ENCODE measurements around the gene MRPL33.
"Not testable (repeated sequence)": the region's sequence is repeated elsewhere in the genome, so short reads cannot be mapped to it uniquely, and the experiment has no call there.

Gene MRPL33

DNA sequence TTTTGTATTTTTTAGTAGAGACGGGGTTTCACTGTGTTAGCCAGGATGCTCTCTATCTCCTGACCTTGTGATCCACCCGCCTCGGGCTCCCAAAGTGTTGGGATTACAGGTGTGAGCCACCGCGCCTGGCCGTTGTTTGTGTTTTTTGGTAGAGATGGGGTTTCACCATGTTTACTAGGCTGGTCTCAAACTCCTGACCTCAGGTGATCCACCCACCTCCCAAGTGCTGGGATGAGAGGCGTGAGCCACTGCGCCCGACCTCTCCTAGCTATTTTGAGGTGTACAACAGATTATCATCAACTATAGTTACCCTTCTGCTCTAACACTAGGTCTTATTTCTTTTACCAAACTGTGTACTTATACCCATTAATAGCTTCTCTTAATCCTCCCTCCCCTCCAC, 28.9 kb upstream of the MRPL33 start:
- DNase-seq = no peak

DNA sequence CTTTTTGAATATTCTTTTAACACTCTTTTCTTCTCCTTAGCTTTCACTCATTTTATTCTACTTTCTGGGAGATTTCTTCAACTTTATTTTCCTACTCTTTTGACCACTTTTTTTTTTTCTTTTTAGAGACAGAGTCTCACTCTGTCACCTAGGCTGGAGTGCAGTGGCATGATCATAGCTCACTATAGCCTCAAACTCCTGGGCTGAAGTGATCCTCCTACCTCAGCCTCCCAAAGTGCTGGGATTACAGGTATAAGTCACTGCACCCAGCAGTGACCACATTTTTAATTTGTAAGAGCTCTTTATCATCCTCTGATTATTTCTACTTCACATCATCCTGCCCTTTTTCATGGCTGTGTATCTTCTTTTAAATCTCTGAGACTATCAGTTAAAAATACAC, 26.0 kb upstream of the MRPL33 start:
- not testable (repeated sequence) for DNase-seq

GRCh38 chr2:27746325-27746724, 25.2 kb upstream of the MRPL33 start:
- DNase-seq = no peak

DNA sequence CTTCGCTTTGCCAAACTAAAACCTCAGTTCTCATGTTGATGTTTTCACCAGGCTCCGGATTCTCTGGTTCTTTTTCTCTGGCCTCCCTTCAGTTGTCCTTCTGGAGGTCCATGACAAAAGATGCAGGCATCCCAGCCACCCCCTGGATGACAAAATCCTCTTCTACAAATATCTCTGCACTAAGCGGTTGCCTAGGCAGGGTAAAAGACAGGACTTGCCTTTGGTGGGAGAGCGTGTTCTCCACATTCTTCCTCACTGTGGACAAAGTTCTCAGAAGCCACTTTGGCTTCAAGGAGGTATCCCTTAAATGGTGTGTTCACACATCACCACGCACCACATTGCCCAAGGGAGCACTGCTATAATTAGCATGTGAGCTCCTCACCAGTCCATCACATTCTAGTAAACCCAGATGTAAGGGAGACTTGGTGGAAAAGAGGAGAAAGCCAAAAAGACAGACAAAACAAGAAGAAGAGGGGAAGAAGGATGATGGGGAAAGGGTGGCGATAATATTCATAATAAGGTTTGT, 23.6 kb upstream of the MRPL33 start:
- DNase-seq = no peak

DNA sequence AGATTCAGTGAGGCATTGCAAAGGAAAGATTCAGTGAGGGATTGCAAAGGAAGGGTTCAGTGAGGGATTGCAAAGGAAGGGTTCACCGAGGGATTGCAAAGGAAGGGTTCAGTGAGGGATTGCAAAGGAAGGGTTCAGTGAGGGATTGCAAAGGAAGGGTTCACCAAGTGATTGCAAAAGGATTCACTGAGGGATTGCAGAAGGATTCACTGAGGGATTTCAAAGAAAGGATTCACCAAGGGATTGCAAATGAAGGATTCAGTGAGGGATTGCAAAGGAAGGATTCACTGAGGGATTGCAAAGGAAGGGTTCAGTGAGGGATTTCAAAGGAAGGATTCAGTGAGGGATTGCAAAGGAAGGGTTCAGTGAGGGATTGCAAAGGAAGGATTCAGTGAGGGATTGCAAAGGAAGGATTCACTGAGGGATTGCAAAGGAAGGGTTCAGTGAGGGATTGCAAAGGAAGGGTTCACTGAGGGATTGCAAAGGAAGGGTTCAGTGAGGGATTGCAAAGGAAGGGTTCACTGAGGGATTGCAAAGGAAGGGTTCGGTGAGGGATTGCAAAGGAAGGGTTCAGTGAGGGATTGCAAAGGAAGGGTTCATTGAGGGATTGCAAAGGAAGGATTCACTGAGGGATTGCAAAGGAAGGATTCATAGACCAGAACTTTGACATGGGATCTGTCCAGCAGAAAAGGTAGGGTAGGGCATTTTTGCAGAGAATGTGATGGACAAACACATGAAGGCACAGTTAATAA, 22.5 kb upstream of the MRPL33 start:
- DNase-seq = not testable (repeated sequence)

DNA sequence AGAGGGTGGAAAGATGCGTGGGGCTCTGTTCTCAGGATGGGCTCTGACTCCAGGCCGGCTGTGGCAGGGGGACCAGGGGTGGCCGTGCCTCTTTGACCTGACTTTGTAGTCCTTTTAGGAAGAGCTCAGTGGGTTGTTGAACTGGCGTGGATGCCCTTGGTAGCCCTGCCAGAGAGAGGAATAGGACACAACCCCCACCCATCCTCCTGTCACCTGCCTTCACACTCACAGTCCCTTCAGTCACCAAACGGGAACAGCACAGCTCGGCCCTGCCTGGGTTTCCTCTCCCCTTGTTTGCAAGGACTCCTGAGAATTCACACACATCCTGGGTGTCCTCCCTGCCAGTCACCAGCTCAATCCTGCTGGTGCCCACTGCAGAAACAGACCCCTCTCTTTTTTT, 20.1 kb upstream of the MRPL33 start:
- DNase-seq = no peak

DNA sequence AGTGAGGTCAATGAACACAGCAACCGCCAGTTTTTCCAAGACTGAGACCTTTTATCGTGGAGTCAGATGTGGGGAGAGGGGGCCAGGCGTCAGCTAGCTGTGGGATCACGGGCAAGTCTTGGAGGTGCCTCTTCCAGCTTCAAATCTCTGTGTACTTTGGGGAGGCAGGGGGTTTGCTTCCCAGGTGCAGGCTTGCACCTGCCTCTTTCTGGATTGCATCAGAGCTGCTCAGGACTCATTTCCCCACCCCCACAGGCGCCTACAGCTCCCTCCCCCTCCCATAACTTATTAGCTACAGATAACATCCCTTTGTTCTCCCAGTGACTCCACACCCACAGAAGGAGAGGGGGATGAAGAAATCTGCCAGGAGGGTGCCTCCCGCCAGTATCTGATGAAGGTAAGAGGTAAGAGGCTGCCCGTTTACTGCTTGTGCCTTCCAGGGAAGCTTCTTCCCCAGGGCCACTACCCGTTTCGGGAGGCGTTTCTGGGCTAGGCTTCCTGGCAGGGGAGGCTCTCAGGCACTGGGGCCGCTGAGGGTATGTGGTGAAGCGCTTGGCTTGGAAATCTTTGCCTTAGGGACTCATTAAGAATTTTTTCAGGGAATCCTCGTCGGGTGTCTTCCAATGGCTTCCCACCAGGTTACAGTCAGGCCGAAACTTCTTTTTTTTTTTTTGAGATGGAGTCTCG, 18.8 kb upstream of the MRPL33 start:
- peak; percentile 90 for DNase-seq

- DNase-seq = no peak
Observed at GRCh38 chr2:27754138-27754588, 17.4 kb upstream of the MRPL33 start.

- DNase-seq = no peak
Observed at GRCh38 chr2:27754831-27755230, 16.7 kb upstream of the MRPL33 start.

- no peak for DNase-seq
Observed at GRCh38 chr2:27756091-27756490, 15.4 kb upstream of the MRPL33 start.

DNA sequence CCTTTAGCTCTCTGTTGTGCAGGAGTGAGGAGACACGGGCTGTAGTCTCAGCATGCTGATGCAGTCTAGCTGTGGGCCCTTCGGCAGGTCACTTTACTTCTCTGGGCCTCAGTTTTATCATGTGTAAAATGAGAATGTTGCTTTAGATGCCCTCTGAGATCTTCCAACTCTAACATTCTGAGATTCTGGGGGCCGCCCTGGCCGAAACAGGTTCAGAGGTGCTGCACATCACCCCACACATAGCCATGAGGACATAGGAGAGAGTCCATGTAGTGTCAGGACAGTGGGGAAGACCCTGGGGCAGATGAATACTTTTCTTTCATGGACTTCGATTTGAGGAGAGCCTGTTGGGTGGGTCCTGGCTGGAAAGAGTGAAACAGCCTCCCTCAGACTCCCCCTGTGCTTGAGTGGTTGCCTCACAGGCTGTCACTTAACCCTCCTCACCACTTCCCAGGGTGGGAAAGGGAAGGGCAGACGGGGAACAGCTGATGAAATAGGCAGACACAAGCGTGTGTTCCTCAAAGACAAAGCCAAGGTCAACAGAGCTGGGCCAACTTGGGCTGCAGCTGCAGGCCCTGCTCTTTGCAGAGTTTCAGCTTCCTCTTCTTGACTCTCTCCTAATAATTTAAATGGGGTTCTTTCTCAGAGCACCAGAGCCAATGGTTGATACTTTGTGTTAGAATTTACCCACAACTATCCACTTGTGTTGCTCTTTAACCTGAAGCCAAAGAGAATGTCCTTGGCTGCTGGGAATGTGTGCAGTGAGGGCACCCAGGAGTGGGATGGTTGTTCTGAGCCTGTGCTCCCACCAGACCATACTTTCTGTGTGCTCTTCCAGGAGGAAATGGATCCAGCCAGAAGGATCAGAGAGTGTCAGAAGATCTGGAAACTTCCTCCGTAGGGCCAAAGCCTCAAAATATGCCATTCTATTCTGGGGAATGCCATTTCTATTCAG, 14.7 kb upstream of the MRPL33 start:
- no peak for DNase-seq

GRCh38 chr2:27762951-27763906, 8.3 kb upstream of the MRPL33 start:
- DNase-seq = no peak

- DNase-seq = no peak
Observed at GRCh38 chr2:27763907-27764267, 7.6 kb upstream of the MRPL33 start.

- DNase-seq = not testable (repeated sequence)
Observed at GRCh38 chr2:27764526-27764925, 7.0 kb upstream of the MRPL33 start.

DNA sequence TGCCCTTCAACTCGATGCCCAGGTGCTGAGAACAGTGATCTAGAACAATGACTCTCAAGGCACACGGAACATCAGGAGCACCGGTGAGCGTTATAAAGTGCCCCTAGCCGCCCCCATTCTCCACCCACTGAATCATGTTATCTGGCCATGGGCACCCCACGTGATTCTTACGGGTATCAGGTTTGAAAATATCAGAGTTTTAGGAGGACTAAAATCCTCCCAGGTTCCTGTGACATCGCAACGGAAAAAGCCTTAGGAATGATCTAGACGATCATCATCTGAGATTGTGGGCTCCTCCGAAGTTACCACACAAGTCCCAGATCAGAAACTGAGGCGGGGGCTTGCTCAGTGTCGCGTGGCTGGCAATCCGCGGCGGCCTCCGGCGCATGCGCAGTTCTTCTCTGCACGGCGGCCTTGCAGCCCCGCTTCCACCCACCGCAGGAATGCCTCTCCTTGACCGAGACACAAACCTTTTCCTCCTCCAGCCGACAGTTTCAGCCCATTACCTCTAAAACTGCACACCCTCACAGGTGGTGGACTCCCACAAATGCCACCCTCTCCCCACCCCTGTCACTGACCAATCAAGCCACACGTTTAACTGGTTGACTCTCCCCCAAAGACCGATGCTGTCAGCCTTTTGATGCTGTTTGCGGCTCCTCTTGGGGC, 5.8 kb upstream of the MRPL33 start:
- peak; percentile 77 for DNase-seq

GRCh38 chr2:27766287-27766661, 5.2 kb upstream of the MRPL33 start:
- no peak for DNase-seq

DNA sequence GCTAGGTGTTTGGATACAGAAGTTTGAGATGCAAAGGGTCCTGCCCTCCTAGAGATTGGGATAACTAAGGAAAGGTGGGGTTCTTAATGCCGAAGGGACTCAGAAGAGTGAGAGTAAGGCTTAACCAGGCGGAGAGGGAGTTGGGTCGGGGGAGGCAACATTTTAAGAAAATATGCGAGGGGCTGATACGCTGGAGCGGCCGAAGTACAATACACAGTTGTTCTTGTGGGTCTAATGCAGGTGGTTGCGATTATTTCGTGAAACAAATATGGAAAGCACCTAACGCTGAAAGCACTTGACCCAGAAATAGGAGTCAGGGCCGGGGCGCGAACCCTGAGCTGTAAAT, 344 bp upstream of the MRPL33 start:
- DNase-seq = no peak

DNA sequence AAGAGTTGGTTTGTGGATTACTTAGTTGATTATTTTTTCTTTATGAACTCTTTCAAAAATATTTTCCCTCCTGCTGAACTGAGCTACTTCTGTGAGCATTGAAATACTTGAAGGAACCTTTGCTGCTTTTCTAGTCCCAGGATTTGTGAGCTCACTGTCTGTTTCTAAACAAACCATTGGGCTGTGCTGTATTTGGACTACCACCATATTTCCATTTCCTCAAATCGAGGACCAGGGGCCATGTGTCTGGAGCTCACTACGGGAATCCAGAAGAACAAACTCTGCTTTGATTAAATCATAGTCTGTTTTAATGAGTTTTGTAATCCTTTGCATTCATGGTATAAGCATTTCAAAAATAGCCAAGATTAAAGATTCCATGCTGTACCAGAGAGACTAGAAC, 1.3 kb downstream of the MRPL33 start:
- DNase-seq = no peak

DNA sequence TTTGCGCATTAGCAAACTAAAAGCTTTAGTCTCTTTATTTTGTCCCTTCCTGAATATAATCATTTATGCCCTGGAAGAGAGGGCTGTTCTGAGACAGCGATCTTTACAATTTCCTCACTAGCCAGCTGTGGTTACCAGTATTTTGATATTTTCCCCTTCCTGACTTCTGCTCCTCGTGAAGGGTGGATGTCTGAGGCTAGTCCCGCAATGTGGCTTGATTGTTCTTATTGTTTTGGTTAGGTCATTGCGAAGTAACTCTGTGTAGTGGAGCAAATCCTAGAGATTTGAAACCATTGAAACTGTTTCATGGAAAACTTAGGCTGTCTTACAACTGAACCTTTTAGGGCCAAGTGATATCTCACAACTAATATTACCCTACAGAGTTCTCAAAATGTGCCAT, 2.4 kb downstream of the MRPL33 start:
- DNase-seq = no peak

- DNase-seq = no peak
Observed at GRCh38 chr2:27776097-27776496, 4.6 kb downstream of the MRPL33 start.

GRCh38 chr2:27776696-27777095, 5.2 kb downstream of the MRPL33 start:
- no peak for DNase-seq

Measured in DMS79 treated with DMSO at 0.1 percent for 48 hours (cell line).